ENCODE measurements around the gene ZNF311. TPM values are rescaled to one million over a fixed set of nuclear protein-coding genes. Genes with fewer than 3 reads are reported as not detected.

The ZNF311 gene
- total RNA-seq, 2 donors from 2014 or later = not detected

GRCh38 chr6:28945349-28945748 is 59.8 kb downstream of the ZNF311 start:
- DNase-seq (no peak), ATAC-seq (no peak)
- Histone ChIP-seq H3K27ac (no peak overlapping the region), H3K4me3 (no peak overlapping the region), H3K36me3 (replicated peaks in 1 of 2; ENCODE audit: insufficient read depth in 1 of 2, low read depth in 2 of 2) (no peaks in the 10 kb centered on the region), H3K9me3 (no peaks in the 10 kb centered on the region), H3K4me1 (peaks cover 28% of the 10 kb centered on the region), H3K27me3 (no peaks in the 10 kb centered on the region)
- intact Hi-C loops (cut with DNase I) = no loop called here
- 83 to 92% methylated on average over 3 of the region's 3 CpGs for WGBS, 2 donors
- no peak for TF ChIP-seq POLR2A (IDR thresholded peaks at IDR 0.05)
- no peak for TF ChIP-seq CTCF (IDR thresholded peaks at IDR 0.05)

Small RNA genes lying within 50 kb of the gene (small RNA-seq; reads per million reads assigned to genes)
- gene RN7SL471P = not detected

Other genes with a start within 250 kb of the ZNF311 start
- 10 to 100 TPM; 56.3 to 69.2 TPM for gene TRIM27, start 81.3 kb downstream of the ZNF311 start, total RNA-seq
- not detected for gene OR2W1, start 39.9 kb upstream of the ZNF311 start, total RNA-seq
- not detected for gene OR2B3, start 82.0 kb upstream of the ZNF311 start, total RNA-seq
- not detected for gene OR2J1, start 94.2 kb upstream of the ZNF311 start, total RNA-seq
- not detected for gene OR2J3, start 102.7 kb upstream of the ZNF311 start, total RNA-seq
- not detected for gene OR2J2, start 165.6 kb upstream of the ZNF311 start, total RNA-seq